Right atrium auricular region (tissue), 2 donors: ENCODE results near the gene KANSL3. TPM values are rescaled to one million over a fixed set of nuclear protein-coding genes. Genes with fewer than 3 reads are reported as not detected.

ENCODE experiments used
- DNase-seq: peaks from one replicate; pipeline ENCODE4 v3.0.0-alpha.2; 2019; ENCODE audit warnings: low spot score
- H3K27ac ChIP-seq, 2 donors: fragments of 200-600 bp; sonication (generic); 1 replicate in 1 of 2; 2 replicates in 1 of 2; pipeline ENCODE4 v1.5.1; 2016 to 2019
- H3K27me3 ChIP-seq, 2 donors: fragments of 200-600 bp; sonication (generic); one replicate each; pipeline versions ENCODE4 v1.5.1 to v1.6.0; 2017 to 2019
- H3K36me3 ChIP-seq: fragments of 200-600 bp; sonication (generic); one replicate; pipeline ENCODE4 v1.5.1; 2016
- H3K4me1 ChIP-seq, 2 donors: fragments of 200-600 bp; sonication (generic); one replicate each; pipeline versions ENCODE4 v1.5.1 to v1.6.0; 2017 to 2019
- H3K4me3 ChIP-seq, 2 donors: fragments of 200-600 bp; sonication (generic); 1 replicate in 1 of 2; 2 replicates in 1 of 2; pipeline ENCODE4 v1.5.1; 2017 to 2019; ENCODE audit warnings: mild to moderate bottlenecking in 1 of 2, moderate library complexity in 1 of 2
- H3K9me3 ChIP-seq, 2 donors: fragments of 200-600 bp; sonication (generic); one replicate each; pipeline ENCODE4 v1.5.1; 2019
- total RNA-seq, 2 donors: library from RNA; depleted of rRNA; stranded (reverse); fragments of >200 nt; gene quantifications; one replicate each; pipeline ENCODE4 v1.1.0, GENCODE V29; 2016
- TF ChIP-seq, protein P1 (sequence below), 2 donors: fragments of 200-600 bp; sonication (generic); IDR thresholded peaks; one replicate each; pipeline ENCODE4 v1.5.1; 2019; ENCODE audit warnings: antibody characterized with exemption in 2 of 2

KANSL3 gene
- total RNA-seq, 2 donors from 2014 or later: 27.3 to 29.4 TPM

DNA sequence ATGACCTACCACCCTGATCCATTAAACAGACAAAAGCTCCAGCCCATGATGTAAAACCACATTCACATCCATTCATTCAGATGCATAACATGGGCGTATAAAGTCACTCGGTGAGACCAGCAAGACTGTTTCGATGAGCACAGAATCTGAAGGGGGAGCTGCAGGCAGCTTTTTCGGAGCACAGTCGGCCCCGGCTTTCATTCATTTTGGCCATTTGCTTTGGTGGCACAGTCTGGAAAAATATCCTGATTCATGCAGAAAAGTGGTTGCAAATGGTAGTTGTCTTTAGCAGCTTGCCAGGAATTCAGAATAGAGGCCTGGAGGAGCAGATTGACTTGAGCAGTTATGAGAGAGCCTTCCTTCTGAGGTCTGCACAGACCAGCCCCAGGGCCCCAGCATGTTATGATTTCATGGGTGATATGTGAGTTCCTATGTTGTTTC lies 90.4 kb downstream of the KANSL3 start:
- Histone ChIP-seq H3K36me3 (peaks cover 63% of the 10 kb centered on the region), H3K27ac (no peak overlapping the region), H3K4me3 (no peak overlapping the region), H3K9me3 (no peaks in the 10 kb centered on the region), H3K27me3 (no peaks in the 10 kb centered on the region), H3K4me1 (peaks cover 0 to 6% of the 10 kb centered on the region in 2 donors)
- DNase-seq: no peak
- TF ChIP-seq, protein P1, sequence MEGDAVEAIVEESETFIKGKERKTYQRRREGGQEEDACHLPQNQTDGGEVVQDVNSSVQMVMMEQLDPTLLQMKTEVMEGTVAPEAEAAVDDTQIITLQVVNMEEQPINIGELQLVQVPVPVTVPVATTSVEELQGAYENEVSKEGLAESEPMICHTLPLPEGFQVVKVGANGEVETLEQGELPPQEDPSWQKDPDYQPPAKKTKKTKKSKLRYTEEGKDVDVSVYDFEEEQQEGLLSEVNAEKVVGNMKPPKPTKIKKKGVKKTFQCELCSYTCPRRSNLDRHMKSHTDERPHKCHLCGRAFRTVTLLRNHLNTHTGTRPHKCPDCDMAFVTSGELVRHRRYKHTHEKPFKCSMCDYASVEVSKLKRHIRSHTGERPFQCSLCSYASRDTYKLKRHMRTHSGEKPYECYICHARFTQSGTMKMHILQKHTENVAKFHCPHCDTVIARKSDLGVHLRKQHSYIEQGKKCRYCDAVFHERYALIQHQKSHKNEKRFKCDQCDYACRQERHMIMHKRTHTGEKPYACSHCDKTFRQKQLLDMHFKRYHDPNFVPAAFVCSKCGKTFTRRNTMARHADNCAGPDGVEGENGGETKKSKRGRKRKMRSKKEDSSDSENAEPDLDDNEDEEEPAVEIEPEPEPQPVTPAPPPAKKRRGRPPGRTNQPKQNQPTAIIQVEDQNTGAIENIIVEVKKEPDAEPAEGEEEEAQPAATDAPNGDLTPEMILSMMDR (IDR thresholded peaks at IDR 0.05): no peak

DNA sequence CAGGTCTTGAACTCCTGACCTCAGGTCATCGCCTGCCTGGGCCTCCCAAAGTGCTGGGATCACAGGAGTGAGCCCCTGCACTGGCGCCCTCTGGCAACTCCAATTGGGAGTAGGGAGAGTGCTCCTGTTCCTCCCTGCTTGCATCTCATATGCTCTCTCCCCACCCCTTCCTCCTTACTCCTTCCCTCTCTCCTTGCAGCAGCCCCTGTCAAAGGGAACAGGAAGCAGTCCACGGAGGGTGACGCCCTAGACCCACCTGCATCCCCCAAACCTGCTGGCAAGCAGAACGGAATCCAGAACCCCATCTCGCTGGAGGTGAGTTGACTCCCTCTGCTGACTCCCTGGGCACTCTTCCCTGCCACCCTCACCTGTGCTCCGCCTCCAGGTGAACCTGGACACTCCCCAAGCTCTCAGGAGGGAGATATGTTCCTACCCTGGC lies 90.9 kb downstream of the KANSL3 start:
- peaks cover 59% of the 10 kb centered on the region for H3K36me3 ChIP-seq

DNA sequence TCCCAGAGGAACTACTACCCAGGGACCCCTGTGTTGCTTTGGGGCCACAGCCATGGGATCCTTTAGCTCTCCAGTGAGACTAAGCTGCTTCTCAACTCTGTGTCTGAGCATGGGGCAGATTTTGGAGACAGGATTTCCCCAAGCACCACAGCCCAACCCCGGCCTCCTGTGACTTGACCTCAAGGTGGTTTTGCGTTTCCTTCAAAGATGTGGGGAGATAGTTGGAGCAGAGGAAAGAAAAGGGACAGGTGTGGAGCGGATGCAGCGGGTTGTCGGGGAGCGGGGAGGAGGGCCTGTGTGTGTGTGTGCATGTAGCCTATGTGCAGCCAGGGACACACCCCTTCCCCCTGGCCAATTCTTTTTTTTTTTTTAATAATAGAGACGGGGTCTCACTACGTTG lies 91.3 kb downstream of the KANSL3 start:
- H3K9me3 ChIP-seq: no peaks in the 10 kb centered on the region
- no peak overlapping the region for H3K4me3 ChIP-seq
- no peaks in the 10 kb centered on the region for H3K27me3 ChIP-seq
- DNase-seq: no peak
- H3K36me3 ChIP-seq: peaks cover 54% of the 10 kb centered on the region
- H3K27ac ChIP-seq: no peak overlapping the region
- TF ChIP-seq, protein P1 (IDR thresholded peaks at IDR 0.05): no peak
- H3K4me1 ChIP-seq: peaks cover 0 to 6% of the 10 kb centered on the region in 2 donors

More for the DNA sequence above, 90.9 kb downstream of the KANSL3 start:
- no peak for DNase-seq
- Histone ChIP-seq H3K27me3 (no peaks in the 10 kb centered on the region), H3K9me3 (no peaks in the 10 kb centered on the region), H3K4me1 (peaks cover 0 to 6% of the 10 kb centered on the region in 2 donors), H3K4me3 (no peak overlapping the region), H3K27ac (no peak overlapping the region)
- TF ChIP-seq, protein P1 (IDR thresholded peaks at IDR 0.05): no peak

DNA sequence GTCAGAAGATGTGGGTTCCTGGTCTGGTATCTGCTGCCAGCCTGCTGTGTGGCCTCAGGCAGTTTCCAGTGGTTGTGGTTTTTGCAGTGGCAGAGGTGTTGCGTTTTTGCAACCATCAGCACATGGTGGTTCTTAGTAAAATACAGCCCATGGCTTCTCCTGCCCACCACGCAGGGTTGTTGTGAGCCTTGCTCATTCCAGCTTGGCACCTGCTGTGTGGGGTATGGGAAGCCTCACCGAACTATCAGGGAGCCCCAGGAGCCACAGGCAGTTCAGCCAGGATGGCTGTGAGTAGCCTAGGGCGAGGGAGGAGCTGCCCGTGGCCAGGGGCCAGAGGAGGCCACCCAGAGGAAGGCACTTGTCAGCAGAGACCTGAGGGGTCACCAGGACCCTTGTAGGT lies 91.8 kb downstream of the KANSL3 start:
- no peaks in the 10 kb centered on the region for H3K27me3 ChIP-seq
- TF ChIP-seq, protein P1 (IDR thresholded peaks at IDR 0.05): no peak
- H3K27ac ChIP-seq: no peak overlapping the region
- no peaks in the 10 kb centered on the region for H3K9me3 ChIP-seq
- peaks cover 50% of the 10 kb centered on the region for H3K36me3 ChIP-seq
- H3K4me3 ChIP-seq: no peak overlapping the region
- peaks cover 0 to 6% of the 10 kb centered on the region in 2 donors for H3K4me1 ChIP-seq
- DNase-seq: no peak

Other genes starting within 250 kb of the KANSL3 start
- not detected for gene NEURL3, start 133.0 kb downstream of the KANSL3 start, total RNA-seq
- gene ARID5A, start 101.6 kb downstream of the KANSL3 start, total RNA-seq: 10 to 100 TPM; 17.1 to 52.6 TPM
- gene FER1L5, start 4.5 kb upstream of the KANSL3 start, total RNA-seq: not detected
- gene LMAN2L, start 101.8 kb upstream of the KANSL3 start, total RNA-seq: 10 to 100 TPM; 13.6 to 15.6 TPM
- gene CNNM4, start 122.6 kb upstream of the KANSL3 start, total RNA-seq: 10 to 100 TPM; 22.1 to 22.2 TPM
- 1 to 10 TPM; 4.2 to 7.9 TPM for gene CNNM3, start 178.0 kb upstream of the KANSL3 start, total RNA-seq
- gene ANKRD23, start 205.7 kb upstream of the KANSL3 start, total RNA-seq: 10 to 100 TPM in 1 of 2 donors, 1 to 10 TPM in 1; 9.3 to 23.0 TPM
- gene ANKRD39, start 219.7 kb upstream of the KANSL3 start, total RNA-seq: 10 to 100 TPM in 1 of 2 donors, 1 to 10 TPM in 1; 8.7 to 12.2 TPM
- 10 to 100 TPM; 12.0 to 23.3 TPM for gene SEMA4C, start 231.8 kb upstream of the KANSL3 start, total RNA-seq